GM06990 (cell line): Measurements from ENCODE around the gene OR2T33.
"Not testable (repeated sequence)": the region's sequence is repeated elsewhere in the genome, so short reads cannot be mapped to it uniquely, and the experiment has no call there.

ENCODE experiments used
- DNase-seq: peaks from one replicate; pipeline ENCODE4 v3.0.0-alpha.2; 2011; ENCODE audit not compliant: insufficient read length; ENCODE audit errors: extremely low read depth
- H3K27me3 ChIP-seq: replicated peaks from 2 replicates; pipeline ENCODE4 v1.6.0; 2011; ENCODE audit warnings: low read length; ENCODE audit not compliant: control insufficient read depth, insufficient read depth
- H3K36me3 ChIP-seq: 2 replicates; pipeline ENCODE4 v1.5.1; 2011; ENCODE audit warnings: low read length; ENCODE audit not compliant: control insufficient read depth, insufficient read depth
- H3K4me3 ChIP-seq: replicated peaks from 2 replicates; pipeline ENCODE4 v1.5.1; 2011; ENCODE audit warnings: low read depth, mild to moderate bottlenecking, control low read depth, low read length
- TF ChIP-seq, protein P1 (sequence below): IDR thresholded peaks from 2 replicates; pipeline ENCODE4 v1.5.1; 2011; ENCODE audit warnings: low read length, control low read depth, mild to moderate bottlenecking, inconsistent platforms; ENCODE audit not compliant: insufficient read depth, poor library complexity, severe bottlenecking

The OR2T33 gene, protein sequence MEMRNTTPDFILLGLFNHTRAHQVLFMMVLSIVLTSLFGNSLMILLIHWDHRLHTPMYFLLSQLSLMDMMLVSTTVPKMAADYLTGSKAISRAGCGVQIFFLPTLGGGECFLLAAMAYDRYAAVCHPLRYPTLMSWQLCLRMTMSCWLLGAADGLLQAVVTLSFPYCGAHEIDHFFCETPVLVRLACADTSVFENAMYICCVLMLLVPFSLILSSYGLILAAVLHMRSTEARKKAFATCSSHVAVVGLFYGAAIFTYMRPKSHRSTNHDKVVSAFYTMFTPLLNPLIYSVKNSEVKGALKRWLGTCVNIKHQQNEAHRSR

DNA sequence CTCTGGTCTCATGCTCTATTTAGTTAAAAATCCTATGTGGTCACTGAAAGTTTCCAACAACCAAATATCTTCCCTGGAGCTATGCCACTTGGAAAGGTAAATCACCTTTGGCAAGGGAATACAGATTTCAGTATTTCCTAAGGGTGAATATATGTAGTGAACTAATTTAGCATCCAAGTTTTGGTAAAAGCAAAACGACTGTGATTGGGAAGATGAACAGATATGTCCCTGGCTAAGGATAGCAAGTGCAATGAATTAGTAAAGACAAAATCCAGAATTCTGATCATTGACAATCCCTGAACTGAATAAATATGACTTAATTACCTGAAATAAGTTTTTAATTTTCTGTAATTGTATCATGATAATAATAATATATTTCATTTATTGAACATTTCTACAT lies at the start of gene OR2T33:
Gene OR2T33, minus strand, starts transcription at position 101 of the 400 bp plus-strand sequence. CDS start 4,162 bp downstream, outside the sequence.
- no peak for DNase-seq
- TF ChIP-seq, protein P1, sequence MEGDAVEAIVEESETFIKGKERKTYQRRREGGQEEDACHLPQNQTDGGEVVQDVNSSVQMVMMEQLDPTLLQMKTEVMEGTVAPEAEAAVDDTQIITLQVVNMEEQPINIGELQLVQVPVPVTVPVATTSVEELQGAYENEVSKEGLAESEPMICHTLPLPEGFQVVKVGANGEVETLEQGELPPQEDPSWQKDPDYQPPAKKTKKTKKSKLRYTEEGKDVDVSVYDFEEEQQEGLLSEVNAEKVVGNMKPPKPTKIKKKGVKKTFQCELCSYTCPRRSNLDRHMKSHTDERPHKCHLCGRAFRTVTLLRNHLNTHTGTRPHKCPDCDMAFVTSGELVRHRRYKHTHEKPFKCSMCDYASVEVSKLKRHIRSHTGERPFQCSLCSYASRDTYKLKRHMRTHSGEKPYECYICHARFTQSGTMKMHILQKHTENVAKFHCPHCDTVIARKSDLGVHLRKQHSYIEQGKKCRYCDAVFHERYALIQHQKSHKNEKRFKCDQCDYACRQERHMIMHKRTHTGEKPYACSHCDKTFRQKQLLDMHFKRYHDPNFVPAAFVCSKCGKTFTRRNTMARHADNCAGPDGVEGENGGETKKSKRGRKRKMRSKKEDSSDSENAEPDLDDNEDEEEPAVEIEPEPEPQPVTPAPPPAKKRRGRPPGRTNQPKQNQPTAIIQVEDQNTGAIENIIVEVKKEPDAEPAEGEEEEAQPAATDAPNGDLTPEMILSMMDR = no peak
- H3K27me3 ChIP-seq = no peaks in the 10 kb centered on the region

DNA sequence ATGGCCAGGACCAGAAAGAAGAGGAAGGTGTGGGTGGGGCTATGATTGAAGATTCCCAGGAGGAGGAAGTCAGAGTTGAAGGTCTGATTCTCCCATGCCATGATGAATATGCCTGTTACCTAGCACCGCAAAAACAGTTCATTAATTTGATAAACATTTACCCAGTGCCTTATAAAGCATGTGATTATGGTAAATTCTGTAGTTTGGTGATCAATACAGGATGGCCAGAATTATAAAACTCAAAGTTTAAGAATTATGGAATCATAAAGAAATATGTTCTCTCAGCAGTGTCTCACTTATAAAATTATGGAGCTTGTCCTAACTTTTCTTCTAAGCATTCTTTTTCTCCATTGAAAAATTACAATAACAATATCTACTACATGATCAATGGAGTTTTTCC lies 46.7 kb upstream of the OR2T33 start, which contains the start of gene OR2M7:
Gene OR2M7, minus strand, starts transcription at position 101 of the 400 bp plus-strand sequence. Its CDS starts 0 bp downstream, at position 101.
- H3K27me3 ChIP-seq = no peaks in the 10 kb centered on the region
- no peak for DNase-seq
- H3K36me3 ChIP-seq = no peaks in the 10 kb centered on the region
- TF ChIP-seq, protein P1 = no peak
- H3K4me3 ChIP-seq = no peak within 1 kb of the TSS

More for the DNA sequence above, at the start of gene OR2T33:
- Histone ChIP-seq H3K4me3 (no peak within 1 kb of the TSS), H3K36me3 (no peaks in the 10 kb centered on the region)

DNA sequence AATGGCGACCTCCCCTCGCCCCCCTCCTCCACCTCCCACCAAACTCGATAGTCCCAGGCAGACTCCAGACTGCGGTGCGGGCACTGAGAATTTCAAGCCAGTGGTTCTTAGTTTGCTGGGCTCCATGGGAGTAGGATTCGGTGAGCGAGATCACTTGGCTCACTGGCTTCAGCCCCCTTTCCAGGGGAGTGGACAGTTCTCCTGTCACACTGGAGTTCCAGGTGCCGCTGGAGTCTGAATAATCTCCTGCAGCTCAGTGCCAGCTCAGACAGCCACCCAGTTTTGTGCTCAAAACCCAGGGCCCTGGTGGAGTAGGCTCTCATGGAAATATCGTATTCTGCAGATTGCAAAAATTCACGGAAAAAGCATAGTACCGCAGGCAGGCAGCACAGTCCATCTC lies 39.0 kb upstream of the OR2T33 start:
- DNase-seq = no peak
- H3K4me3 ChIP-seq = no peak overlapping the region
- H3K27me3 ChIP-seq = no peaks in the 10 kb centered on the region
- no peaks in the 10 kb centered on the region for H3K36me3 ChIP-seq
- TF ChIP-seq, protein P1 = no peak

DNA sequence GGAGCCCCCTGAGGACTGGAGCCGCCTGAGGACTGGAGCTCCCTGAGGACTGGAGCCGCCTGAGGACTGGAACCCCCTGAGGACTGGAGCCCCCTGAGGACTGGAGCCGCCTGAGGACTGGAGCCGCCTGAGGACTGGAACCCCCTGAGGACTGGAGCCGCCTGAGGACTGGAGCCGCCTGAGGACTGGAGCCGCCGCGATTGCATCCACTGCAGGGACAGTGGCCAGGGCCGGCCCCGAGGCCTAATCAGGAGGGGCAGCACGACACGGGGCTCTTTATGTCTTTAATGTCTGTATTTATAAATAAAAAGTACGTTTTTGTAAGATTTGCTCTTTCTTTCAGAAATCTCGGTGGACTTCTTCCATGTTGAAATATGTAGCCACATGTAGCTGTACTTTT lies 29.0 kb upstream of the OR2T33 start:
- H3K4me3 ChIP-seq, H3K27me3 ChIP-seq, H3K36me3 ChIP-seq, DNase-seq: not testable (repeated sequence)

DNA sequence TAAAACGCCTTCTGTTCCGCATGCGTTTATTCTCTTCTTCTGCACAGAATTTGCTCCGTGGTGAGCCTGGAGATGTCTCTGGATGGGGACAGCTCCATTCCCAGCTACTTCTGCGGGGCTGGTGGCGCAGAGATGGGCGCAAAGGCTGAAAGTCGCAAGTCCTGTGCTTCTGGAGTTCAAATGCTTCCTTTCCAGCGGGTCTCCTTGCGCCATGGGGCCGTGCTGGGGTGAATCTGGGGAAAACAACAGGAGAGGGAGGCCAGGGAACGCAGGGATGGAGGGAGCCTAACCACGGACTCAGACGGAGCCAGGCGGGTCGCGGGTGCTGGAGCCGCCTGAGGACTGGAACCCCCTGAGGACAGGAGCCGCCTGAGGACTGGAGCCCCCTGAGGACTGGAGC lies 28.3 kb upstream of the OR2T33 start:
- TF ChIP-seq, protein P1 = no peak
- DNase-seq = no peak
- no peaks in the 10 kb centered on the region for H3K27me3 ChIP-seq
- no peak overlapping the region for H3K4me3 ChIP-seq
- no peaks in the 10 kb centered on the region for H3K36me3 ChIP-seq

DNA sequence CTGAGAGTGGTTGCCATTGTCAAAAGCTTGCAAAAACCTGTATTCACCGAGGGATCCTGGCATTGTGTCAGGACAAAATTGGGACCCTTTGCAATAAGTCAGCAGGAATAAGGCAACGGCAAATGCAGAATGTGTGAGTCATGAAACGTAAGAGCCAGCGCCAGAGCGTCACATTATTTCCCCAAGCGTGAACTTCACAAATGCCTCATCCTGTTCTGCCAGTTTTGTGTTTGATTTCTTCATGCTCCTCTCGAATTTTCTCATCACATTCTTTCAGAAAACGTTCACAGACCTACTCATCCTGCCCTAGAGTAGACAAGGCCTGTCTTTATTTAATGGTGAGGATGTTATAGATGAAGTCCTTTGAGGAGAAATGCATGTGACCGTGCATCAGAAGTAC lies 27.9 kb upstream of the OR2T33 start:
- H3K36me3 ChIP-seq, H3K27me3 ChIP-seq, H3K4me3 ChIP-seq, DNase-seq: not testable (repeated sequence)
